ENCODE measurements around the gene DCDC1.
A peak's percentile ranks its signal among the peaks of the same experiment; 100 is the strongest.

The DCDC1 gene, protein sequence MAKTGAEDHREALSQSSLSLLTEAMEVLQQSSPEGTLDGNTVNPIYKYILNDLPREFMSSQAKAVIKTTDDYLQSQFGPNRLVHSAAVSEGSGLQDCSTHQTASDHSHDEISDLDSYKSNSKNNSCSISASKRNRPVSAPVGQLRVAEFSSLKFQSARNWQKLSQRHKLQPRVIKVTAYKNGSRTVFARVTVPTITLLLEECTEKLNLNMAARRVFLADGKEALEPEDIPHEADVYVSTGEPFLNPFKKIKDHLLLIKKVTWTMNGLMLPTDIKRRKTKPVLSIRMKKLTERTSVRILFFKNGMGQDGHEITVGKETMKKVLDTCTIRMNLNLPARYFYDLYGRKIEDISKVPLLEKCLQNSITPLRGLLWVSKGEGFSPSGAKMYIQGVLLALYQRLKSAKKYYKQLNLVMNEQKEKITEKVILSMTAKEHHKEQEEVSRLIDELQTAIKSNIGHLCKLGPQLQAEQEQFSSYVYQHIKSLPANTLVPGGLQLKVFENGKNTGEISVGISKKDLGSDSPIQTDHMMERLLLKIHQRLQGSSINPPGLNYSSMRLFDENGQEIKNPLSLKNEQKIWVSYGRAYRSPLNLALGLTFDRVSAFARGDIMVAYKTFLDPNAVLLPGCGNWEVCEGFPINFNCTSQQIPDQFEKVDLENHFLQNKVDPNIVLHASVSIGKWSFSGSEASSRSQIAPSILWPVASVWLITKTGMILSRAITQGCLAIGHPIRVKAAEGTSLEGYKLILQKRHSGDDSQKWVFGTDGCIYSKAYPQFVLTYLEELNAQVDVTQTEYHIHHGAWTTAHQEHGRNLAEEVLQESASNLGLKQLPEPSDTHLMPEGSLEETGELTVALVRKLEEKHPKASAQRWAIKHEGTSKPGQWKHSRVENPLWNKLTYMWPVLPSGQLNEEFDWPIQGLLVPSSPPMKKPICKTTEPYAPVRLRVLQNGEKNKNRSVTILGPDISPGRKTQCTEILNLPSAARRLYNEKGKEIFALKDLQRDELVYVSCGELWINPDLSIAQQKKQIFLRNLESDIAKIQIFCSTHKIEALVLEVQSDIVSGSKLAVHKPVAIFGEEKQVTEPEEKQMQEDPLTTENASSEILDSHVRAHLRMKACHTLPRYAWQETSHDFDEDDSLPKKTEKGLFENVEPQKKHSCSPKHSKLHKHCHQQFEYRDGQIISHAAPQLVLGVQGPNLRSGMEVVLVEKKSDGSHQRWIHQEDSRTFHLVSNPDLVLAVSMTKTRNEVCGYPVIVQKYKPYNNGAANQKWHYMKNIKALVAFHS (N-terminal part only)

DNA sequence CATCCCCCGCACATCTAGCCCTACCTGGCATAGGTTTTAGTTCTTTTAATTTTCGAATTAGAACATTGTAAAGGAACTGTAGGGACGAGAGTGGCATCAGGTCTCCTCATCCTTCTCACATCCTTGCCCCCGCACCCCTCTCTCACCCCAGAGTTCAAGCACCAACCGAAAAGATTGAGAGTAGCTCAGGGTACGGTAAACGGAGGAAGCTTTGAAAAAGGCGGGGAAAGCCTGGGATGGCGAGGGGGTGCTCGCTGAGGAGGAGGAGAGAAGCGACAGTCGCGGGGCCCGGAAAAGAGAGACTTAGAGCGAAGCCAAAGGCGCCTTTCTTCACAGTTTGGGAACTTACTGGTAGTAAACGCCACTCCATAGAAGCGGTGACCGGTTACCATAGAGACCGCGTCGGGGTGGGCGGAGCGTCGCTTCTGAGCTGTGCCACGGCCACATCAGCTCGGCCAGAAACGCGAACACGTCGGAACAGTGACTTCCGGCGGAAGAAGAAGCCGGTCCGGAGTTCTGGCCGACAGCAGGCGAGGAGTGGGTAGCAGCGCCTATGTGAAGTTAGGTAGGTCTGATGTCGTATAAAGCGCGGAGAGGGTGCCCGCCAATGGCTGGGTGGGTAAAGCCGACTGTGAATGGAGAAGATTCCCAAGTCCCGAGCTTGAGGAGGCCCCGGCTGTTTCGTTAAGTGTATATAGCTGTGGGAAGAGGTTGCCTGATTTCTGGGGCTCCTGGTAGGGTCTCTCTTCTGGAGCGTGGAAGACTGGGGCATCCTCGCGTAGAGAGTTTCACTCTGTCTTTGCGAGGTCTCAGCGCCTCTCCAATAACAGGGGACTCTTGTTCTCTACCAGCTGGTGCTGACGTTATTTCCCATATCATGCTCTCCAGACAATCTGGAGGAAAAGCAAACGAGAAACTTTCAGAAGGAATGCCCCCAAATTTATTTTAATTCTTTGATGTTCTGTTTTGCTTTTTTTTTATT lies at the start of gene DCDC1, which contains the start of gene DNAJC24:
DCDC1 (minus strand) TSS at position 392 of the 982 bp plus-strand sequence. CDS start 41,459 bp downstream, outside the sequence.
DNAJC24 (plus strand) TSS at position 513 of the 982 bp plus-strand sequence. CDS start 889 bp downstream, outside the sequence.
- TF ChIP-seq, protein P1, sequence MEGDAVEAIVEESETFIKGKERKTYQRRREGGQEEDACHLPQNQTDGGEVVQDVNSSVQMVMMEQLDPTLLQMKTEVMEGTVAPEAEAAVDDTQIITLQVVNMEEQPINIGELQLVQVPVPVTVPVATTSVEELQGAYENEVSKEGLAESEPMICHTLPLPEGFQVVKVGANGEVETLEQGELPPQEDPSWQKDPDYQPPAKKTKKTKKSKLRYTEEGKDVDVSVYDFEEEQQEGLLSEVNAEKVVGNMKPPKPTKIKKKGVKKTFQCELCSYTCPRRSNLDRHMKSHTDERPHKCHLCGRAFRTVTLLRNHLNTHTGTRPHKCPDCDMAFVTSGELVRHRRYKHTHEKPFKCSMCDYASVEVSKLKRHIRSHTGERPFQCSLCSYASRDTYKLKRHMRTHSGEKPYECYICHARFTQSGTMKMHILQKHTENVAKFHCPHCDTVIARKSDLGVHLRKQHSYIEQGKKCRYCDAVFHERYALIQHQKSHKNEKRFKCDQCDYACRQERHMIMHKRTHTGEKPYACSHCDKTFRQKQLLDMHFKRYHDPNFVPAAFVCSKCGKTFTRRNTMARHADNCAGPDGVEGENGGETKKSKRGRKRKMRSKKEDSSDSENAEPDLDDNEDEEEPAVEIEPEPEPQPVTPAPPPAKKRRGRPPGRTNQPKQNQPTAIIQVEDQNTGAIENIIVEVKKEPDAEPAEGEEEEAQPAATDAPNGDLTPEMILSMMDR (conservative IDR thresholded peaks at IDR 0.05; ENCODE audit: low read depth, low read length) = no peak
- peak within 1 kb of the TSS; percentile 88 for H3K4me3 ChIP-seq (ENCODE audit: low read depth, low read length)
- peak; percentile 94 for DNase-seq (ENCODE audit: low read depth)

DNA sequence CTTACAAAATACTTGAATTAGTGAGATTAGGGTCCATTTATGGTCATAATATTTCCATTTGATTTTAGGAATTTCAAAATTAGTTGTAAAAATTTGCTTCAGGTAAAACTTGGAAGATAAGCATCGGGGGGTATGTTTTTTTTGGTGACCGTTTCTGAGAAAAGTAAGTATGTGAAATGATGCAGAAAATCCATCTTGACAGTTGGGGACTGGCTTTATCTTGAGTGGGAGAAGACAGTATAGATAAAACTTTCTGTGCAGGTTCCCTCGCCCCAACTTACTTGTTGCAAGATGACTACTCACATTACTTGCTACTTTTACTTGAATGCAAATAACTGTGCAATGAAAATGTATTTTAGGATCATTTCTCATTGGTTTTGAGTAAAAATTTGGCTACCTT lies 49.6 kb upstream of the DCDC1 start:
- H3K4me3 ChIP-seq (ENCODE audit: low read depth, low read length) = no peak overlapping the region
- DNase-seq (ENCODE audit: low read depth) = no peak
- TF ChIP-seq, protein P1 (conservative IDR thresholded peaks at IDR 0.05; ENCODE audit: low read depth, low read length) = no peak

DNA sequence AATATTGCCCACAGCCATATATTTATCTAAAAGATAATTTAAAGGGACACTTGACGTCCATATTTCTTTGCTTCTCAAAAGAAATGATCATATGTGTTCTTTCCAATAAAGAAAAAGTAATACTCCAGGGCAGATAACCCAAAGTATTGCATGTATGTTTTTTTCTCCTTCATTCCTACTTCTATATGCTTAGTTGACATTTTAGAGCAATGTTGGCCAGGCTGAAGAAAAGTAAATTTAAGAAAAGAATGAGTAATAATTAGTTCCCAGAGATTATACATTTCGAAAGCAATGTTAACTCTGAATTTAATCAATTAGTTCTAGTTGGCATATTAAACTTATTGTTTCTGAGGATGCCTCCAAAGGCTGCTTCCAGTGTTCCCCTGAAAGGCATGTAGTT lies 48.3 kb upstream of the DCDC1 start:
- TF ChIP-seq, protein P1 (conservative IDR thresholded peaks at IDR 0.05; ENCODE audit: low read depth, low read length) = no peak
- H3K4me3 ChIP-seq (ENCODE audit: low read depth, low read length) = no peak overlapping the region
- DNase-seq (ENCODE audit: low read depth) = no peak

DNA sequence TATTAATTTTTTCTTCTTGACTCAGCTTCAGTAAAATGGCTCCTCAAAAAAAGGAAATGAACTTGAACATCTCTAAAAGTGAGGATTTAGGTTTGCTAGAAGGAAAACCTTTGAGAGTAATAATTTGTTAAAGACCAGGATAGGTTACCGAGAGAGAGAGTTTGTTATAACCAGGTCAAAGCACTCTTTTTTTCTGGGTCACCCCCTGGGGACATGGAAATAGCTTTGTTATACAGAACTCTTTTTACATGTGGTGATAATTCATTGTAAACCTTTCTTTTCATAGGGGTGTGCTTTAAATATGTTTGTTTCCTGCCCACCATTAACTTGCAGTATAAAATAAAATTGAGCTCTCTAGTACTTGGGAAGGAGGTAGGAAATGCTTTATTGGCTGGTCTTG lies 47.8 kb upstream of the DCDC1 start:
- DNase-seq (ENCODE audit: low read depth) = no peak
- H3K4me3 ChIP-seq (ENCODE audit: low read depth, low read length) = no peak overlapping the region
- TF ChIP-seq, protein P1 (conservative IDR thresholded peaks at IDR 0.05; ENCODE audit: low read depth, low read length) = no peak

DNA sequence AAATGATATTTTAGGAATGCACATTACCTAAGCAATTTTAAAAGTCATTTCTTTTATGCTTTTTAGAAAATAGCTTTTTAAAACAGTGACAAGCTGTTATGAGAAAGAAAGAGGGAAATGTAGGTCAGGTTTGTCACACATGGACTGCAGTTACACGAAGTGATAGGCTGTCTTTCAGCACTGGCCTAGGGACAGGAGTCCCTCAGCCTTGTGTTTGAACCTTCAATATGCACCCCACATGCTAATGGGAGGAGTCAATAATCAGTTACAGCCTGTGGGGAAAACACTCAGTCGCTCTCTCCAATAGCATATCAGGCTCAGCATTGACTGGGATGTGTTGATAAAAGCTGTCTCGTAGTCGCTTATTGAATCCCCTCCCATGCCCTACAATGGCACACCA lies 45.9 kb upstream of the DCDC1 start:
- no peak overlapping the region for H3K4me3 ChIP-seq (ENCODE audit: low read depth, low read length)
- no peak for DNase-seq (ENCODE audit: low read depth)

More for the DNA sequence above, 45.9 kb upstream of the DCDC1 start:
- TF ChIP-seq, protein P1 (conservative IDR thresholded peaks at IDR 0.05; ENCODE audit: low read depth, low read length) = no peak

All from choroid plexus epithelial cell (primary cell).